IPS-11a (cell line): Measurements from ENCODE around the gene ELMO1.

ENCODE experiments used
- H3K4me3 ChIP-seq: one replicate; pipeline ENCODE4 v1.5.1; 2013; ENCODE audit warnings: low read depth, low read length, control low read depth

The ELMO1 gene

GRCh38 chr7:37039131-37039749, 409.4 kb downstream of the ELMO1 start:
- no peak overlapping the region for H3K4me3 ChIP-seq

GRCh38 chr7:37038706-37039105, 410.0 kb downstream of the ELMO1 start:
- H3K4me3 ChIP-seq, result no peak overlapping the region

DNA sequence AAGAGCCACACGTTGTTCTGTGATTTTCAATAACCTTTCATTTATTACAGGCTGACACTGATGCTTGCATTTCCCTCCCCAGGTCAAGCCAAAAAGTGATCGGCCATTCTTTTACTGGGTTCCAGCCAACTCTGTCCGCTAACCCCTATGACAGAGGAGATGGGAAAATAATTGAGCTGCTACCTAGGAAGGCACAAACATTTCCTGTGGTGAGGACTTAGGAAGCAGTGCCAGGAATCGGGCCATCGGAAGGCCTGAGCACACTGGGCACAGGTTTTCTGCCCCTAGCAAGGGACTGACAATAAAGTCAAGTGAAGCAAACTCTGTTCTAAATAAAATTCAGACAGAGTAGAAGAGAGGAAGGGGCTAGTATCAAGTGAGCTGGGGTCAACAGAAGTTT, 411.4 kb downstream of the ELMO1 start:
- H3K4me3 ChIP-seq, result no peak overlapping the region

- no peak overlapping the region for H3K4me3 ChIP-seq
These were observed 413.0 kb downstream of the ELMO1 start for GRCh38 chr7:37035631-37036030.

- no peak overlapping the region for H3K4me3 ChIP-seq
These were observed 415.5 kb downstream of the ELMO1 start for GRCh38 chr7:37033141-37033540.

DNA sequence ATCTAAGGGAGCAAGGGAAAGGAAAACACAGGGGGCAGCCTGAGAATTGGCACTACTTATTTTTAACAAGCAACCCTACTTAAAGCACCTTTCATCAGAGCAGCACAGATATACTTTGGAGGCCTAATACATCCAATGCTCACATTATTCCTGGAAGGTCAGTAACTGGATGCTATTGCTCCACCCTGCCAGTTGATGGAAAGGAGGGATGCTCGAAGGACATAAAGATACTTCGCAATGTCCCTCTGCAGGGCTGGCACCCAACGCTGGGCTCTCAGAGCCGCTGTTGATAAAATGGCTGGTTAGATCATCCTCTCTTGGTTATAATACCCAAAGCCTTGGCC, 416.4 kb downstream of the ELMO1 start:
- no peak overlapping the region for H3K4me3 ChIP-seq

DNA sequence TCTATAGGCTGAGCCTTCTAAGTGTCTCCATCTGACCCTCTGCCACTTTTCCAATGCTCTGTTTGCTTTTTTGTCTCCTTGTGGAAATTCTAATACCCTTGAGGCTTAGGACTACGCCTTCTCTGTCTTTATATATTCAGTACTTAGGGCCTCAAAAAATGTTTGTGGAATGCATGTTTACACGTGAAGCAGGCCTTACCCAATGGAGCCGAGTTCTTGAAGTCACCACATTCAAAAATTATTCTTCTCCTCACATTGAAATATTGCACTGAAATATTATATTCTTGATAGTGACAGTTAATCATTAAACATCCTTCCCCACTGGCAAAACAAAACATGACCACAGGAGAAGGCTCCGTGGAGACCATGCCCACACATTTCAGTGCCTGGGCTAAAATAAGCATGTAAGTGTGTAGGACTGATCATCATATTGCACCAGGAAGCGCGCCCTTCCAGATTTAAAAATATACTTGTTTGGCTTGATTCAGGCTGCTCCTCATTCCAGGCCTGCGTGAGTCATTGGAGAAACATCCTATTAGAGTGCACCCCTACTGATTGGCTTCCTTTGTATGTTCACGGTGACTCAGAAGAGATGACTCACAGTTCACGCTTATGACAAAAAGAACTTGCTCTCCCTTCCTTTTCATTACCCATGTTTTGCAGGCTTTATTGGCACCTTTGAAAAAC, 416.9 kb downstream of the ELMO1 start:
- H3K4me3 ChIP-seq, result no peak overlapping the region

DNA sequence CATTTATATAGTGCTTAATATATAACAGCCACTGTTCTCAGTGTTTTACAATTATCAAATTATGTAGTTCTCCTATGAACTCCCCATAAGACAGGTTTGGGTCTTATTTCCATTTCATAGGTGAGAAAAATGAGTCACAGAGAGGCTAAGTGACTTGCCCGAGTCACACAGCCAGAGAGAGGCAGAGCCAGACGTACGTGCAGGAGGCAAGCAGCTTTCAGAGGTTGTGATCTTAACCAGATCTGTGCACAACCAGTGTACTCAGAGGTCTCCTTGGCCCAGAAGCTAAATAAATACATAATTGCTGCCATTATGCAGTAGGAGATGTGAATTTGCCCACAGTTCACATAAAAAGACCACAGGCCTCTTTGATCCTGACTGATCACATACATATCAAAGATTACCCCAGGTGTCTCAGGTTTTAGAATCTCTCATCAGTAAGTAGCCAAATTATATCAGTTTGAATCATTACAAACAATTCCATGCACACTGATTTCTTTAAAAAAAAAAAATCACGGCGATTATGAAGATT, 419.7 kb downstream of the ELMO1 start:
- H3K4me3 ChIP-seq, result no peak overlapping the region

DNA sequence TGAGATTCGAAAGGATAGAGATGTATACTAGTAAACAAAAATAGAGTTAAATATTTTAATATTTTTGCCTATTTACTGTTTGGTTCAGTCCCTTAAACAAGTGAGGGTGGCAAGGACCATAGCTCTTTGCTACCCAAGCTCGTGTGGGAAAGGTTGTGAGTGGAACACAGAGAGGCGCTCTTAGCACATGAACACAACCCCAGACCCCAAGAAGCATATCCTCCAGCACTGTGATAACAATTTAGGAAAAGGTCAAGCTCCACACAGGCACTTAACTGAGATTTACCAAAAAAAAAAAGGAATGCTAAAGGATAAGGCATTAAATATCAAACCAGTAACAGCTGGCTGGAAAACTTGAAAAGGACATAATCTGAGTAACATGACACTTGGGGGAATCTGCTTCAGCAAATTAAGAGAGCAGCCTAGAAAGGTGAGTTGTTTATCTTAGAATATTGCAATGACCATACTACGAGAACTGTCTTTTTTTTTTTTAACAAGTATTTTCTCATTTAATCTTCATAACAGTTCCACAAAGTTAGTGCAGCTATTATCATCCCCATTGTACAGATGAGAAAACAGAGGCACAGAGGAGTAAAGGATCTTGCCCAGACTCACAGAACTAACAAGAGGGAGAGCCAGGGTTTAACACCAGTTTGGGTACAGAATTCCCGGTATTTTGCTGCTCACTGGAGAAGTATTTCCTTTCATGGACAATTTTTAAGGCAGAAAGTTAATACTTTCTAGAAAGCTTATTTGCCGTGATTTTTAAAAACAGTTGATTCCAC, 420.9 kb downstream of the ELMO1 start:
- H3K4me3 ChIP-seq, result no peak overlapping the region

- no peak overlapping the region for H3K4me3 ChIP-seq
These were observed 421.6 kb downstream of the ELMO1 start for GRCh38 chr7:37027104-37027503.

- no peak overlapping the region for H3K4me3 ChIP-seq
These were observed 429.7 kb downstream of the ELMO1 start for GRCh38 chr7:37018954-37019353.

- H3K4me3 ChIP-seq, result no peak overlapping the region
These were observed 432.4 kb downstream of the ELMO1 start for GRCh38 chr7:37016064-37016878.

GRCh38 chr7:37015353-37016034, 433.2 kb downstream of the ELMO1 start:
- H3K4me3 ChIP-seq, result no peak overlapping the region

GRCh38 chr7:37013771-37014170, 434.9 kb downstream of the ELMO1 start:
- H3K4me3 ChIP-seq, result no peak overlapping the region

- no peak overlapping the region for H3K4me3 ChIP-seq
These were observed 437.3 kb downstream of the ELMO1 start for GRCh38 chr7:37011151-37011890.

- H3K4me3 ChIP-seq, result no peak overlapping the region
These were observed 439.5 kb downstream of the ELMO1 start for GRCh38 chr7:37009125-37009675.

GRCh38 chr7:37007691-37008090, 441.0 kb downstream of the ELMO1 start:
- no peak overlapping the region for H3K4me3 ChIP-seq

GRCh38 chr7:37007268-37007667, 441.4 kb downstream of the ELMO1 start:
- no peak overlapping the region for H3K4me3 ChIP-seq

- H3K4me3 ChIP-seq, result no peak overlapping the region
These were observed 441.9 kb downstream of the ELMO1 start for GRCh38 chr7:37006764-37007163.

DNA sequence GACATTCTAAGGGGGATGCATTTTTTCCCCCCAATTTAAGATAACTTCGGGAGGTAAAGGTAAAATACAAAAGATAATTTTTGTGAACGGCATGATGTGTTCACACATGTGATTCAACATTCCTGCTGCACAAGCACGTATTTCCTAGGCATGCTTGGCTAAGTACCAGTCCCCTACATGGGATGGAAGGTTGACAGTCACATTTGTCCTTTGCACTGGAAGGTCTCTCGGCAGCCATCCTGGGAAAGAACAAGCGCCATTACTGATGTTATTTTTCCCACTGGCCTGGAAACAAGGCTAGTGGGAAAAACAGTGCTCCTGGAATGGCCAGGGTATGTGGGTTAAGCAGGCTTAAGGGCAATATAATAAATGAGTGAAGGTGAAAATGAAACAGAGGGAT, 448.2 kb downstream of the ELMO1 start:
- no peak overlapping the region for H3K4me3 ChIP-seq
